Adrenal gland (tissue), 12 donors: ENCODE data around the gene PNP. TPM values are rescaled to one million over a fixed set of nuclear protein-coding genes. Genes with fewer than 3 reads are reported as not detected.

Source experiments
- DNase-seq, 7 donors: peaks; one replicate each; pipeline ENCODE4 v3.0.0-alpha.2; 2019 to 2020
- H3K27ac ChIP-seq, 5 donors: fragments of 200-600 bp; sonication (generic) in 4 of 5; 1 replicate in 3 of 5; 2 replicates in 2 of 5; pipeline versions ENCODE4 v1.5.1 to v1.8.0; 2016 to 2020; ENCODE audit warnings: mild to moderate bottlenecking in 1 of 5
- H3K27me3 ChIP-seq: fragments of 200-600 bp; 2 replicates; pipeline ENCODE4 v1.8.0; 2021
- H3K36me3 ChIP-seq, 2 donors: fragments of 200-600 bp; replicated peaks in 1 of 2; 1 replicate in 1 of 2; 2 replicates in 1 of 2; pipeline versions ENCODE4 v1.5.1 to v1.8.0; 2018 to 2022
- H3K4me1 ChIP-seq, 2 donors: fragments of 200-600 bp; replicated peaks in 1 of 2; 1 replicate in 1 of 2; 2 replicates in 1 of 2; pipeline versions ENCODE4 v1.5.1 to v1.8.0; 2018 to 2021
- H3K4me3 ChIP-seq, 4 donors: fragments of 200-600 bp; sonication (generic) in 3 of 4; one replicate each; pipeline ENCODE4 v1.5.1; 2016 to 2018
- H3K9me3 ChIP-seq, 3 donors: fragments of 200-600 bp; sonication (generic) in 1 of 3; replicated peaks in 1 of 3; 1 replicate in 2 of 3; 2 replicates in 1 of 3; pipeline versions ENCODE4 v1.5.1 to v1.8.0; 2016 to 2021
- POLR2A ChIP-seq, 2 donors: fragments of 450-650 bp; IDR thresholded peaks; one replicate each; pipeline ENCODE4 v1.6.1; 2017; ENCODE audit warnings: antibody characterized with exemption in 2 of 2, mild to moderate bottlenecking in 2 of 2, moderate library complexity in 1 of 2
- WGBS, 4 donors: extraction: QIAGEN DNeasy Blood & Tissue Kit in 2 of 4; methylation state at CpG; one replicate each; pipeline versions ENCODE4 v1.1.5 to v1.1.7; 2013 to 2017; 5-methylcytosine and 5-hydroxymethylcytosine counted together
- intact Hi-C, 2 donors: fragments of 100-400 bp; cut with DNase I; formaldehyde crosslinking; loops; one replicate each; pipeline versions ENCODE4 v1.14.1 to v1.15.0; 2022 to 2023
- polyA plus RNA-seq, 3 donors: library from polyadenylated mRNA; stranded (reverse); fragments of 200-250 nt in 2 of 3; fragments of 350-450 nt in 1 of 3; fragmentation: Illumina TruSeq in 1 of 3; extraction: RNeasy Lipid Tissue Mini Kit (QIAGEN cat#74804) in 1 of 3; gene quantifications; one replicate each; pipeline ENCODE4 v1.2.3, GENCODE V29; 2013 to 2014
- total RNA-seq, 9 donors: library from RNA; depleted of rRNA in 4 of 9; stranded (reverse); fragments of >200 nt in 4 of 9; fragments of 120-200 nt in 1 of 9; fragmentation: NEBNext Ultra II Directional in 1 of 9; extraction: Animal tissue kit (Norgen Biotek cat#: 25700) in 1 of 9; gene quantifications; one replicate each; pipeline versions ENCODE4 v1.1.0 to v1.2.4, GENCODE V29; 2013 to 2023
- TF ChIP-seq, protein P1 (sequence below), 6 experiments: fragments of 450-650 bp in 4 of 6; fragments of 200-600 bp in 2 of 6; sonication (generic) in 1 of 6; IDR thresholded peaks; 1 replicate in 5 of 6; 2 replicates in 1 of 6; pipeline versions ENCODE4 v1.5.1 to v1.8.0; 2016 to 2021; ENCODE audit warnings: antibody characterized with exemption in 6 of 6, mild to moderate bottlenecking in 2 of 6, moderate library complexity in 1 of 6
- donor health status: healthy with polysubstance abuse.
- donor health status: Bipolar disorder and iron deficiency.
- donor health status: DM: yes; HTN: yes; CAD: no.
- donor health status: DM: no; HTN: no; CAD: no.
- donor health status: DM: no; HTN: no; CAD: no.
- donor health status: DM: yes; HTN: yes; CAD: no.

The PNP gene
- total and polyA plus RNA-seq, 12 donors: 5.4 to 101 (median 17.9) TPM

DNA sequence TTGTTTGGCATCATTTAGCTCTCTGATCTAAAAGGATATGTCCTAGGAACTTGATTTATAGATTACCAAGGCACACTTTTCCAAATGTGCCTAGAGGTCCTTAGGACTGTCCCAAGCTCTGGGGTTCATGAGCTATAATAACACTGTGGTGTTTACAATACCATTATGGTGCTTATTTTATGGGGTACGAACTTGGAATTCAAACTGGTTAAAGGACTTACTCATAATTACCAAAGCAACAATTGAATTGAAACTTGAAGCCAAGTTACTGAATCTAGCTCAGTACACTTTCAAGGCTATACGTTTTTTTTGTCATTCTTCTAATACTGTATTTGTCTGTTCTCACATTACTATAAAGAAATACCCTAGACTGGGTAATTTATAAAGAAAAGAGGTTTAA is 46.3 kb upstream of the PNP start:
- no peak for TF ChIP-seq POLR2A (IDR thresholded peaks at IDR 0.05)
- no peak overlapping the region for H3K4me3 ChIP-seq
- no peak overlapping the region for H3K27ac ChIP-seq
- H3K36me3 ChIP-seq: no peaks in the 10 kb centered on the region
- H3K27me3 ChIP-seq: no peaks in the 10 kb centered on the region
- no peak for DNase-seq
- no peaks in the 10 kb centered on the region for H3K4me1 ChIP-seq
- 35 to 52% (median 41%) methylated on average over 2 of the region's 2 CpGs for WGBS, 4 donors
- intact Hi-C loops: no loop called here
- no peaks in the 10 kb centered on the region for H3K9me3 ChIP-seq

DNA sequence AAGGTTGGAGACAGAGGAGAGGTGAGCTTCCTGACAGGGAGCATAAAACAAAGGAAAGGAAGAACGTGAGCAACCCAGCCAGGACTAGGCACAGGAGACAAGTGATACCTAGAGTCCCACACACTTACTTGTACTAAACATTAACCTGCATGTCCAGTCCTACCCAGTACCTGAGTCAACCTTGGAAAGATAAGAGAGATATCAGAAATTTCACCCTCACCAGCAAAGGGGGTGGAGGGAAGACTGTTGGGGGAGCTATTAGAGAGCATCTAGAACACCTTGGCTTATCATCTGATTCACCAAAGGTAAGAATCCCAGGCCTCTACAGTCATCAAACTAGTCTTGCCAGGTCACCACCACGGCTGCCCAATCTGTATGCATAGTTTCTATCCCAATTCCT is 44.4 kb upstream of the PNP start:
- H3K27me3 ChIP-seq: no peaks in the 10 kb centered on the region
- 22 to 33% (median 28%) methylated on average over 2 of the region's 2 CpGs for WGBS, 4 donors
- no peak for DNase-seq
- H3K9me3 ChIP-seq: no peaks in the 10 kb centered on the region
- no peaks in the 10 kb centered on the region for H3K36me3 ChIP-seq
- intact Hi-C loops: no loop called here
- no peak for TF ChIP-seq POLR2A (IDR thresholded peaks at IDR 0.05)
- H3K4me3 ChIP-seq: no peak overlapping the region
- no peaks in the 10 kb centered on the region for H3K4me1 ChIP-seq
- H3K27ac ChIP-seq: no peak overlapping the region

DNA sequence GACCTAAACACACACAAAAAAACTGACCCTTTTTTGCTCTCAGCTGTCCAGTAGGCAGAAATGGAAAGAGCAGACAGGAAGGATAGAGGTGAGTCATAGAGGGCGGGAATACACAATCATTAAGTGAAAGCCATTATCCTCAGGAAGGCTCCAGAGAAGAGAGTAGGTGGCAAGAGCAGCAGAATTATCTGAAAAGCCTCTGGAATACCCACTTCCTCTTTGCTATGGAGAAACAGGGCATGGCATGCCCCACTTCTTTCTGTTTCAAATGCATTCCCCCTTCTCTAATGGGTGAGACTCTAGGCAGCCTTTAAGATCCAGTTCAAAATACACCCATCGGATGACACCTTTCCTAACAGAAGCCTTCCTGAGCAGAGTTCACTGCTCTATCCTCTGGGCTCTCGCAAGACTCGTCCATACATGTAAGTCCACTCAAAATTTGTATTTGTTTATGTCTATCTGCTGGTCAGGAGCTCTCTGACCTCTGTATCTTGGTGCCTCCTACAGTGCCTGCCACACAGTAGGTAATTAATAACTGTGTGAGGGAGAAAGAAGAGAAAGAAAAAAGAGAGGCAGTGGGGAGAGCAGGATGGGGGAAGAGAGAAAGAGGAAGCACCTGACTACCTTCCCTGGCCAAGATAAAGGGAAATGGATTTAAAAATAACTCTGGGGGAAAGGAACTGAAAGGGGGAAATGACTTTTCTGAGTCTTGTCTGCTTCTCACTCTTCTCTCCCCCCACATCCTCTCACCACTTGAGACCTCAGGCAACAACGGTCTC is 41.8 kb upstream of the PNP start:
- TF ChIP-seq, protein P1, sequence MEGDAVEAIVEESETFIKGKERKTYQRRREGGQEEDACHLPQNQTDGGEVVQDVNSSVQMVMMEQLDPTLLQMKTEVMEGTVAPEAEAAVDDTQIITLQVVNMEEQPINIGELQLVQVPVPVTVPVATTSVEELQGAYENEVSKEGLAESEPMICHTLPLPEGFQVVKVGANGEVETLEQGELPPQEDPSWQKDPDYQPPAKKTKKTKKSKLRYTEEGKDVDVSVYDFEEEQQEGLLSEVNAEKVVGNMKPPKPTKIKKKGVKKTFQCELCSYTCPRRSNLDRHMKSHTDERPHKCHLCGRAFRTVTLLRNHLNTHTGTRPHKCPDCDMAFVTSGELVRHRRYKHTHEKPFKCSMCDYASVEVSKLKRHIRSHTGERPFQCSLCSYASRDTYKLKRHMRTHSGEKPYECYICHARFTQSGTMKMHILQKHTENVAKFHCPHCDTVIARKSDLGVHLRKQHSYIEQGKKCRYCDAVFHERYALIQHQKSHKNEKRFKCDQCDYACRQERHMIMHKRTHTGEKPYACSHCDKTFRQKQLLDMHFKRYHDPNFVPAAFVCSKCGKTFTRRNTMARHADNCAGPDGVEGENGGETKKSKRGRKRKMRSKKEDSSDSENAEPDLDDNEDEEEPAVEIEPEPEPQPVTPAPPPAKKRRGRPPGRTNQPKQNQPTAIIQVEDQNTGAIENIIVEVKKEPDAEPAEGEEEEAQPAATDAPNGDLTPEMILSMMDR (IDR thresholded peaks at IDR 0.05): no peak
- H3K4me3 ChIP-seq: peak overlapping the region in 1 of 4 donors; percentile 17
- peak in 1 of 7 donors; percentile 12 for DNase-seq
- no peaks in the 10 kb centered on the region for H3K36me3 ChIP-seq
- 59 to 65% (median 59%) methylated on average over 5 of the region's 5 CpGs for WGBS, 4 donors
- intact Hi-C loops: no loop called here
- H3K9me3 ChIP-seq: no peaks in the 10 kb centered on the region
- H3K27me3 ChIP-seq: no peaks in the 10 kb centered on the region
- H3K27ac ChIP-seq: peak overlapping the region in 2 of 5 donors; percentile 45 to 57
- no peaks in the 10 kb centered on the region for H3K4me1 ChIP-seq

DNA sequence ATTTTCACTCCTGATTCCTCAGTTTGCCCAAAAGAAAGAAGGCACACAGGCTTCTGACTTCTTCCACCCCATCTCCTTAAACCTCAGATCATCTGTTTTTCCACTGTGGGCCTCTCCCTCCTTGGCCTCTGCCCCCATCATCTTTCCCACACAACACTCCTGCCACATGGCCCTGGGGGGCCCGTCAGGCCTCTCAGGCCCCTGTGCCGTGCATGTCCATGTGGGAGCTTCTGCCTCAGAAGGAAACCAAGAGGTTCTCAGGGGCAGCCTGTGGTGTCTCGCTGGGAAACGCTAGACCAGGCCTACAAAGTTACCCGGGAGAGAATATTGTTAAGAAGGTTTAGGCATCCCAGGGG is 41.2 kb upstream of the PNP start:
- Histone ChIP-seq H3K27ac (peak overlapping the region in 2 of 5 donors; percentile 24 to 45), H3K27me3 (no peaks in the 10 kb centered on the region), H3K4me3 (no peak overlapping the region), H3K36me3 (no peaks in the 10 kb centered on the region), H3K9me3 (no peaks in the 10 kb centered on the region), H3K4me1 (no peaks in the 10 kb centered on the region)
- DNase-seq: no peak
- WGBS, 4 donors: 64 to 75% (median 74%) methylated on average over 5 of the region's 5 CpGs
- intact Hi-C loops: no loop called here
- TF ChIP-seq POLR2A (IDR thresholded peaks at IDR 0.05): no peak

DNA sequence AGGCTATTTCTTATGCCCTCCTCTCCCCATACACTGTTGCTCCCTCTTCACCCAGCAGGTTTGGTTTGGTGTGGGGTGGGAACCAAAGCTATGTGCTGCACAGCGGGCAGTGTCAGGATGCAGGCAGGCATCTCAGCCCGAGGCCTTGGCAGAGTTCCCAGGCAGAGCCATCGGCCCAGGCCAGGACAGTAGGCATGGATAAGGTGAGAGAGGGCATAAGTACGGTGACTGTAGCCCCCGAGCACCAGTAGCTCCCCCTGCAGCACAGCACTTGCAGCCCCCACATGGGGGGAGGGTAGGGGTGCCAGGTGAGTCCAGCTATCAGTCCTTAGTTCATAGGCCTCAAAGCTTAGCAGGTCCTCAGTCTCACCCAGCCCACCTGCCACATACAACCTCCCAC is 40.4 kb upstream of the PNP start:
- Histone ChIP-seq H3K4me3 (no peak overlapping the region), H3K27ac (no peak overlapping the region), H3K27me3 (no peaks in the 10 kb centered on the region), H3K9me3 (no peaks in the 10 kb centered on the region), H3K36me3 (no peaks in the 10 kb centered on the region), H3K4me1 (no peaks in the 10 kb centered on the region)
- intact Hi-C loops: no loop called here
- TF ChIP-seq POLR2A (IDR thresholded peaks at IDR 0.05): no peak
- TF ChIP-seq, protein P1 (IDR thresholded peaks at IDR 0.05): no peak
- no peak for DNase-seq
- 23 to 55% (median 39%) methylated on average over 3 to 5 of the region's 5 CpGs for WGBS, 4 donors
